GM21619 (cell line): ENCODE results near the gene MMP20.

Experiments used
- ATAC-seq: cut with Tn5 transposase; IDR thresholded peaks from one replicate; pipeline ENCODE4 v1.9.1; 2021; ENCODE audit not compliant: unreplicated experiment

MMP20 gene

GRCh38 chr11:102560555-102561011 is 64.5 kb downstream of the MMP20 start:
- peak; percentile 75 for ATAC-seq

- peak; percentile 35 for ATAC-seq
These were observed 65.3 kb downstream of the MMP20 start for GRCh38 chr11:102559839-102560238.

- ATAC-seq, result no peak
These were observed 70.0 kb downstream of the MMP20 start for GRCh38 chr11:102555091-102555490.

- peak; percentile 76 for ATAC-seq
These were observed 71.3 kb downstream of the MMP20 start for GRCh38 chr11:102553835-102554282.

GRCh38 chr11:102552447-102553194 is 72.5 kb downstream of the MMP20 start:
- ATAC-seq, result no peak

GRCh38 chr11:102552020-102552419 is 73.1 kb downstream of the MMP20 start:
- ATAC-seq, result no peak

GRCh38 chr11:102551169-102551781 is 73.9 kb downstream of the MMP20 start:
- no peak for ATAC-seq

GRCh38 chr11:102546923-102547471 is 78.1 kb downstream of the MMP20 start:
- ATAC-seq, result peak; percentile 72

- peak; percentile 47 for ATAC-seq
These were observed 78.7 kb downstream of the MMP20 start for GRCh38 chr11:102546427-102546826.

- no peak for ATAC-seq
These were observed 79.4 kb downstream of the MMP20 start for GRCh38 chr11:102545701-102546100.

GRCh38 chr11:102544594-102544993 is 80.5 kb downstream of the MMP20 start:
- ATAC-seq, result no peak

GRCh38 chr11:102539567-102539966 is 85.6 kb downstream of the MMP20 start:
- no peak for ATAC-seq

GRCh38 chr11:102538932-102539331 is 86.2 kb downstream of the MMP20 start:
- ATAC-seq, result no peak

- no peak for ATAC-seq
These were observed 90.8 kb downstream of the MMP20 start for GRCh38 chr11:102534261-102534872.

GRCh38 chr11:102530558-102530957 is 94.6 kb downstream of the MMP20 start, which contains the start of gene MMP7:
Gene MMP7, minus strand, starts transcription at chr11:102530747. Its CDS starts 47 bp downstream, at chr11:102530700.
- peak; percentile 54 for ATAC-seq

- ATAC-seq, result no peak
These were observed 96.5 kb downstream of the MMP20 start for GRCh38 chr11:102528618-102529017.

GRCh38 chr11:102527684-102528083 is 97.4 kb downstream of the MMP20 start:
- no peak for ATAC-seq

- ATAC-seq, result no peak
These were observed 98.1 kb downstream of the MMP20 start for GRCh38 chr11:102527041-102527440.
